Smooth muscle cell (in vitro differentiated cells): ENCODE measurements around the gene NPL. TPM values are rescaled to one million over a fixed set of nuclear protein-coding genes. Genes with fewer than 3 reads are reported as not detected.

ENCODE experiments used
- DNase-seq: peaks from one replicate; lab custom pipeline; 2025; ENCODE audit not compliant: unreplicated experiment; lab: John Stamatoyannopoulos, UW
- H2AFZ ChIP-seq: fragments of 200-600 bp; sonication (generic); 2 replicates; pipeline ENCODE4 v1.6.0; 2016; ENCODE audit warnings: antibody characterized with exemption, low read depth, mild to moderate bottlenecking
- H3F3A ChIP-seq: fragments of 200-600 bp; sonication (generic); 2 replicates; pipeline ENCODE4 v1.6.0; 2017; ENCODE audit warnings: antibody characterized with exemption, low read depth
- H3K27ac ChIP-seq: fragments of 200-600 bp; sonication (generic); 2 replicates; pipeline ENCODE4 v1.5.1; 2016; ENCODE audit warnings: low read depth, mild to moderate bottlenecking
- H3K27me3 ChIP-seq: fragments of 200-600 bp; sonication (generic); 2 replicates; pipeline ENCODE4 v1.6.1; 2016; ENCODE audit warnings: low read depth, mild to moderate bottlenecking
- H3K36me3 ChIP-seq: fragments of 200-600 bp; sonication (generic); 2 replicates; pipeline ENCODE4 v1.5.1; 2016; ENCODE audit warnings: low read depth
- H3K4me1 ChIP-seq: fragments of 200-600 bp; sonication (generic); 2 replicates; pipeline ENCODE4 v1.5.1; 2016; ENCODE audit warnings: low read depth
- H3K4me2 ChIP-seq: fragments of 200-600 bp; sonication (generic); 2 replicates; pipeline ENCODE4 v1.6.0; 2016; ENCODE audit warnings: mild to moderate bottlenecking
- H3K4me3 ChIP-seq: fragments of 200-600 bp; sonication (generic); 2 replicates; pipeline ENCODE4 v1.5.1; 2016; ENCODE audit warnings: mild to moderate bottlenecking
- H3K79me2 ChIP-seq: fragments of 200-600 bp; sonication (generic); 2 replicates; pipeline ENCODE4 v1.6.0; 2016; ENCODE audit warnings: low read depth, mild to moderate bottlenecking
- H3K9ac ChIP-seq: fragments of 200-600 bp; sonication (generic); 2 replicates; pipeline ENCODE4 v1.6.0; 2016; ENCODE audit warnings: low read depth
- H3K9me3 ChIP-seq: fragments of 200-600 bp; sonication (generic); replicated peaks from 2 replicates; pipeline ENCODE4 v1.5.1; 2016; ENCODE audit warnings: low read depth
- H4K20me1 ChIP-seq: fragments of 200-600 bp; sonication (generic); 2 replicates; pipeline ENCODE4 v1.6.0; 2016; ENCODE audit warnings: low read depth
- CTCF ChIP-seq: fragments of 200-600 bp; sonication (generic); IDR thresholded peaks from 2 replicates; pipeline ENCODE4 v1.5.1; 2017; ENCODE audit warnings: borderline replicate concordance, mild to moderate bottlenecking, antibody characterized with exemption; ENCODE audit not compliant: insufficient read depth, poor library complexity, severe bottlenecking
- WGBS: methylation state at CpG from one replicate; pipeline ENCODE4 v1.1.7; 2016; ENCODE audit warnings: low lambda C conversion rate; 5-methylcytosine and 5-hydroxymethylcytosine counted together
- polyA plus RNA-seq: library from polyadenylated mRNA; unstranded; fragments of >200 nt; fragmentation: Nextera tagmentation; extraction: Ambion mirVana; gene quantifications from 2 replicates; pipeline ENCODE4 v1.2.1, GENCODE V29; 2016
- total RNA-seq: library from RNA; depleted of rRNA; stranded (reverse); fragments of >200 nt; gene quantifications from 2 replicates; pipeline ENCODE4 v1.2.3, GENCODE V29; 2014

The NPL gene
- total and polyA plus RNA-seq, 2 experiments from 2014 or later, result 1.3 to 1.4 TPM

- no peak for DNase-seq
- TF ChIP-seq CTCF, result no peak
Observed at GRCh38 chr1:182785181-182785580, 4.4 kb upstream of the NPL start.

GRCh38 chr1:182786223-182786994, 3.2 kb upstream of the NPL start:
- Histone ChIP-seq H2AFZ (no peak overlapping the region), H3K36me3 (no peaks in the 10 kb centered on the region), H3K27me3 (peaks cover 11% of the 10 kb centered on the region), H3K4me1 (peaks cover 9% of the 10 kb centered on the region), H3K9ac (no peak overlapping the region), H3K79me2 (no peaks in the 10 kb centered on the region), H3K9me3 (no peaks in the 10 kb centered on the region), H3K4me3 (no peak overlapping the region), H3K4me2 (no peak overlapping the region), H3K27ac (no peak overlapping the region), H4K20me1 (no peaks in the 10 kb centered on the region), H3F3A (no peaks in the 10 kb centered on the region)
- no peak for DNase-seq
- WGBS, result 59% methylated on average over 6 of the region's 6 CpGs
- peak; percentile 54 for TF ChIP-seq CTCF

More at GRCh38 chr1:182785181-182785580, 4.4 kb upstream of the NPL start:
- WGBS, result 86% methylated on average over 2 of the region's 2 CpGs
- H4K20me1 ChIP-seq, result no peaks in the 10 kb centered on the region
- peaks cover 11% of the 10 kb centered on the region for H3K27me3 ChIP-seq
- H2AFZ ChIP-seq, result no peak overlapping the region
- no peak overlapping the region for H3K4me3 ChIP-seq
- no peaks in the 10 kb centered on the region for H3K36me3 ChIP-seq
- H3K4me2 ChIP-seq, result no peak overlapping the region
- H3K4me1 ChIP-seq, result peaks cover 9% of the 10 kb centered on the region
- H3K9ac ChIP-seq, result no peak overlapping the region
- H3K79me2 ChIP-seq, result no peaks in the 10 kb centered on the region
- no peaks in the 10 kb centered on the region for H3K9me3 ChIP-seq
- H3K27ac ChIP-seq, result no peak overlapping the region
- no peaks in the 10 kb centered on the region for H3F3A ChIP-seq

GRCh38 chr1:182786995-182787324, 2.6 kb upstream of the NPL start:
- H3K4me2 ChIP-seq, result no peak overlapping the region

More at GRCh38 chr1:182786995-182787324, 2.6 kb upstream of the NPL start:
- Histone ChIP-seq H3K9me3 (no peaks in the 10 kb centered on the region), H3K27ac (no peak overlapping the region), H3F3A (no peaks in the 10 kb centered on the region), H2AFZ (no peak overlapping the region), H3K36me3 (no peaks in the 10 kb centered on the region), H3K79me2 (no peaks in the 10 kb centered on the region), H3K4me1 (peaks cover 9% of the 10 kb centered on the region), H3K4me3 (no peak overlapping the region), H3K27me3 (peaks cover 11% of the 10 kb centered on the region), H3K9ac (no peak overlapping the region), H4K20me1 (no peaks in the 10 kb centered on the region)
- 72% methylated on average over 4 of the region's 4 CpGs for WGBS
- TF ChIP-seq CTCF, result no peak
- DNase-seq, result no peak
